GM13977 (cell line): ENCODE results near the gene FAM81B.
"Not testable (repeated sequence)": the region's sequence is repeated elsewhere in the genome, so short reads cannot be mapped to it uniquely, and the experiment has no call there.

ENCODE experiments used
- DNase-seq: peaks from one replicate; pipeline ENCODE4 v3.0.0; 2012; ENCODE audit warnings: low spot score
- in situ Hi-C: fragments of 300-500 bp; cut with MboI; formaldehyde crosslinking; loops from one replicate; pipeline ENCODE4 v1.12.0; 2022; ENCODE audit warnings: low sequenced_read_pairs, low pct_unique_long_range_greater_than_20kb, mixed read lengths, inconsistent platforms; ENCODE audit not compliant: unreplicated experiment
- TF ChIP-seq, protein P1 (sequence below): IDR thresholded peaks from 2 replicates; pipeline ENCODE4 v1.5.1; 2012; ENCODE audit warnings: mild to moderate bottlenecking, control low read depth; ENCODE audit not compliant: insufficient read depth; ENCODE audit errors: extremely low read depth, missing control alignments

Gene FAM81B

DNA sequence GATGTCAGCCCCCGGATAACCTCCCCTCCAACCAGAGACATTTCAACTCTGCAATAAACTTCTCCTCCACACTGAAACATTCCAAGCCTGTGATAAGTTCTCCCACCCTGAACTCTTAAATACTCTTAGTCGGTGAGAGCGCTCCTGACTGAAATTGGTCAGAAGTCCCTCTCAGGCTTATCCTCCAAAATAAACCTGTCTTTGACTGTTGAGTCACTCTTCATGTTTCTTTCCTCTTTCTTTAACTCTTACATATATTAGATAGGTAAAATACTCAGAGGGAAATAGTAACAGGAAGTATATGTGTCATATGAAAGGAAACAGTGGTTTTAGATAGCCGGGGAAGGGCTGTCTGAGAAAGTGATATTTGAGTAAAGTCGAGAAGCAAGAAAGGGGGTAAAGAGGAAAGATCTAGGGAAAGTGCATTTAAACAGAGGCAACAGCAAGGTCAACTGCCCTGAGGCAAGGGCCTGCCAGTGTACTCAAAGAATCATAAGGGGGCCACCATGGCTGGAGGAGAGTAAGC lies 11.0 kb upstream of the FAM81B start:
- in situ Hi-C loops: no loop called here
- no peak for DNase-seq
- TF ChIP-seq, protein P1, sequence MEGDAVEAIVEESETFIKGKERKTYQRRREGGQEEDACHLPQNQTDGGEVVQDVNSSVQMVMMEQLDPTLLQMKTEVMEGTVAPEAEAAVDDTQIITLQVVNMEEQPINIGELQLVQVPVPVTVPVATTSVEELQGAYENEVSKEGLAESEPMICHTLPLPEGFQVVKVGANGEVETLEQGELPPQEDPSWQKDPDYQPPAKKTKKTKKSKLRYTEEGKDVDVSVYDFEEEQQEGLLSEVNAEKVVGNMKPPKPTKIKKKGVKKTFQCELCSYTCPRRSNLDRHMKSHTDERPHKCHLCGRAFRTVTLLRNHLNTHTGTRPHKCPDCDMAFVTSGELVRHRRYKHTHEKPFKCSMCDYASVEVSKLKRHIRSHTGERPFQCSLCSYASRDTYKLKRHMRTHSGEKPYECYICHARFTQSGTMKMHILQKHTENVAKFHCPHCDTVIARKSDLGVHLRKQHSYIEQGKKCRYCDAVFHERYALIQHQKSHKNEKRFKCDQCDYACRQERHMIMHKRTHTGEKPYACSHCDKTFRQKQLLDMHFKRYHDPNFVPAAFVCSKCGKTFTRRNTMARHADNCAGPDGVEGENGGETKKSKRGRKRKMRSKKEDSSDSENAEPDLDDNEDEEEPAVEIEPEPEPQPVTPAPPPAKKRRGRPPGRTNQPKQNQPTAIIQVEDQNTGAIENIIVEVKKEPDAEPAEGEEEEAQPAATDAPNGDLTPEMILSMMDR: no peak

DNA sequence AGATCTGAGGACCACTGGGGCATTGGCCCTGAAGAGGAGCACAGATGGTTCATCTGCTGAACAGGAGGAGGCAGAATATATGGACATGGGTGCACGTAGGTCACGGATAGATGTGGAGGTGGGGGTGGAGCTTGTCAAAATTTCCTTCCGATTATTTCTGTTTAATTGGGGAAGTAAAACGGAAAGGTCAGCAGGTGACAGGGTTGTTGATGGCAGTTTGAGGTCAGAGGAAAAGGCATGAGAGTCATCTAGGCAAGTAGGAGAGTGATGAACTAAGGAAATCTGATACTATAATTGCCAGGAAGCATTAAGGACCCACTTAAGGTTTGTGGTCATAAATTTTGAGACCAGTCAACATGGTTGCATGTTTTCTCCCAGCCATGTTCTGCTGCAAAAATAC lies 8.4 kb upstream of the FAM81B start:
- in situ Hi-C loops: no loop called here
- TF ChIP-seq, protein P1: no peak
- no peak for DNase-seq

DNA sequence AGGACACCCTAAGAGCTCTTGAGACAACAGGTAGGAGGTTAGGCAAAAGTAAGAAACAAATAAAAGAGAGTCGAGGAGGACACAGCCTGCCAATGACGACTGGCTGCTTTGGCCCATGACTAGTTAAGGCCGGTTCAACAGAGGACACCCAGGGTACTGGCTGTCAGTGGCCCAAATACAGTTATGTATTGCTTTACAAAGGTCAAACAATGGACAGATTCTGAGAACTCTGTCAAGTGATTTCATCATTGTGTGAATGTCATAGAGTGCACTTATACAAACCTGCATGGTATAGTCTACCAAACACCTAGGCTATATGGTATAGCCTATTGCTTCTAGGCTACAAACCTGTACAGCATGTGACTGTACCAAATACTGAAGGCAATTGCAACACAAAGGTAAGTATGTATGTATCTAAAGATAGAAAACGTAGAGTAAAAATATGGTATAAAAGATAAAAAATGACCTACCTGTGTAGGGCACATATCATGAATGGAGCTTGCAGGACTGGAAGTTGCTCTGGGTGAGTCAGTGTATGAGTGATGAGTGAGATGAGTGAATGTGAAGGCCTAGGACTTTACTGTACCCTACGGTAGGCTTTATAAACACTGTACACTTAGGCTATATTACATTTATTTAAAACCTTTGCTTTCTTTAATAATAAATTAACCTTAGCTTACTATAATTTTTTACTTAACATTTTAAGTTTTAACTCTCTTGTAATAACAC lies 6.5 kb upstream of the FAM81B start:
- DNase-seq: no peak
- in situ Hi-C loops: no loop called here
- TF ChIP-seq, protein P1: no peak

DNA sequence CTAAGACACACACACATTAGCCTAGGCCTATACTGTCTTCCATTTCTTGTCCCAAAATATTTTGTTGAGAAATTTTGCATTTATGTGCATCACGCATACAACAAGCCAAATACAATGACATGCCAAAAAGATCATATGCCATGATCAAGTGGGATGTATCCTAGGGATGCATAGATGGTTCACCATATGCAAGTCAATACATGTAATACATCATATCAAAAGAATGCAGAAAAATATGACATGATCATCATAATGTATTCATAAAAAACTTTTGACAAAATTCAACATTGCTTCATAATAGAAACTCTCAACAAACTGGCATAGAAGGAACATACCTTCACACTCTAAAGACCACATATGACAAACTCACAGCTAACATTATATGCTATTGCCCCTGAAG lies 5.8 kb upstream of the FAM81B start:
- TF ChIP-seq, protein P1: no peak
- in situ Hi-C loops: no loop called here
- DNase-seq: no peak

DNA sequence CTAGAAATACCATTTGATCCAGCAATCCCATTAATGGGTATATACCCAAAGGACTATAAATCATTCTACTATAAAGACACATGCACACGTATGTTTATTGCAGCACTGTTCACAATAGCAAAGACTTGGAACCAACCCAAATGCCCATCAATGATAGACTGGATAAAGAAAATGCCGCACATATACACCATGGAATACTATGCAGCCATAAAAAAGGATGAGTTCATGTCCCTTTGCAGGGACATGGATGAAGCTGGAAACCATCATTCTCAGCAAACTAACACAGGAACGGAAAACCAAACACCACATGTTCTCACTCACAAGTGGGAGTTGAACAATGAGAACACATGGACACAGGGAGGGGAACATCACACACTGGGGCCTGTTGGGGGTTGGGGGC lies 799 bp downstream of the FAM81B start:
- in situ Hi-C loops, DNase-seq: not testable (repeated sequence)

DNA sequence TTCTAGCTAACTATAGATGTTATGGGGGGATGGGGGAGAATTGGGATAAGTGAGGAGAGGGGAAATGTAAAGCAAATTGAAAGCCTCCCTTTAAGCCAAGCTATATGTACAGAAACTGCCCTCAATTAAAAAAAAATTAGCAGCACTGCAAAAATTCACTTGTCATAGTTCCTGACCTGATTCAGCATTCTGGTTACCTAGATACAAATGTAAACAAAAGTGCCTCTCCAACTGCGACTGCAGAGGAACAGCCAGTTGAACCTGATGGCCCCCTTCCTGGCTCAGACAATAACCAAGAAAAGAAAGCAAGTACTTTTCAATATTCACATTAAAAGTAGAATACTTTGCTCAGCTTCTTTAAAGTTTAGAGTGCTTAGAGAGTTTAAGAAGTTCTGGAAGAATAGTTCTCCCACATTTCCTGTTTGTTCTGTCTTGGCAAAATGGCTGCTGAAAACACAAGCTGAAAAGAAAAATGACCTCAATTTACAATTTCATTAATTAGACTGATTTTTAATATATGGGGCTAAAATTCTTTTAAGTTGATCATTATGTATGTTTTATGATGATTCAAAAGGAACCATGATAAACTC lies 1.5 kb downstream of the FAM81B start:
- in situ Hi-C loops: no loop called here
- TF ChIP-seq, protein P1: no peak
- DNase-seq: no peak

DNA sequence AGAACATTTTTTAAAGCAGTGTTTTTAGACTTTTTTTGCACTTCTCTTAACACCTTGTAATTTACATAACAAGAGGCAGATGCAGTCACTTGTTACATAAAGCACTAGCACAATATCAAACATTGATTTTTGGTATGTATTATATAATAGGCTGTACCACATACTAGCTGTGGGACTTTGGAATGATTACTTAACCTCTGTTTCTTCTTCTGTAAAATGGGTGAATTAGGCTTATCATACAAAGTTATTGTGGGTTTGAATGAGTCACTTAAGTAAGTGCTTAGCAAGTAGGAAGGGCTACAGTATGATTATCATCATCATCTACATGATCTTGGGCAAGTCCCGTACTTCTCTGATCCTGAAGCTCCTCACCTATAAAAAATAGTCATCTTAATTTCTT lies 2.1 kb downstream of the FAM81B start:
- TF ChIP-seq, protein P1: no peak
- in situ Hi-C loops: no loop called here

More for the DNA sequence above, 2.1 kb downstream of the FAM81B start:
- no peak for DNase-seq
